HepG2 (cell line): ENCODE measurements around the gene UBR7. TPM values are rescaled to one million over a fixed set of nuclear protein-coding genes. Genes with fewer than 3 reads are reported as not detected.
A peak's percentile ranks its signal among the peaks of the same experiment; 100 is the strongest.

Source experiments
- ATAC-seq: fragments of 200-7000 bp; cut with Tn5 transposase; 3 replicates; pipeline ENCODE4 v1.9.1; 2020; ENCODE audit warnings: mild to moderate bottlenecking, moderate library complexity
- BruUV-seq: library from RNA; stranded (reverse); fragments of 400-500 nt; replicated peaks from 2 replicates; lab custom pipeline; 2021; lab: Mats Ljungman, UMichigan
- CTCF ChIA-PET: fragments of 300-600 bp; formaldehyde crosslinking; extraction: SDS; loops from one replicate; lab custom pipeline; 2021; ENCODE audit warnings: low total read pairs, inconsistent platforms, low intra/inter-chr PET ratio; lab: Yijun Ruan, JAX
- POLR2A ChIA-PET: fragments of 350-600 bp; sonication (Branson Sonifier 250); formaldehyde crosslinking; loops from one replicate; lab custom pipeline; 2020; ENCODE audit warnings: antibody characterized with exemption, inconsistent platforms; lab: Yijun Ruan, JAX
- DNase-seq: peaks from one replicate; pipeline ENCODE4 v3.0.0-alpha.2; 2015; ENCODE audit warnings: low spot score
- FAIRE-seq: peaks from 3 replicates; lab custom pipeline; 2011; peaks lifted over from hg19 to GRCh38; lab: Jason Lieb, UNC
- H2AFZ ChIP-seq: one replicate; pipeline ENCODE4 v1.6.1; 2011; ENCODE audit warnings: low read length, inconsistent platforms
- H3K27ac ChIP-seq: fragments of 300-600 bp; 3 replicates; pipeline ENCODE4 v1.8.0; 2011; ENCODE audit warnings: mixed run types, mild to moderate bottlenecking, mixed read lengths, low read length, inconsistent platforms; ENCODE audit not compliant: insufficient read depth; ENCODE audit errors: extremely low read length
- H3K27me3 ChIP-seq, 2 experiments: fragments of 200-600 bp in 1 of 2; 2 replicates in 1 of 2; 3 replicates in 1 of 2; pipeline versions ENCODE4 v1.6.0 to v1.8.0; 2011; ENCODE audit warnings: low read length in 2 of 2, mild to moderate bottlenecking in 2 of 2, moderate library complexity in 2 of 2, inconsistent platforms in 1 of 2; ENCODE audit not compliant: insufficient read depth in 2 of 2, control insufficient read depth in 1 of 2
- H3K36me3 ChIP-seq, 2 experiments: fragments of 200-600 bp in 1 of 2; replicated peaks in 1 of 2; 2 replicates in 1 of 2; 3 replicates in 1 of 2; pipeline versions ENCODE4 v1.5.1 to v1.8.0; 2011; ENCODE audit warnings: low read length in 2 of 2, inconsistent platforms in 1 of 2; ENCODE audit not compliant: insufficient read depth in 2 of 2, control insufficient read depth in 1 of 2
- H3K4me1 ChIP-seq: 2 replicates; pipeline ENCODE4 v1.5.1; 2012; ENCODE audit warnings: low read length, inconsistent platforms; ENCODE audit not compliant: insufficient read depth
- H3K4me2 ChIP-seq: 2 replicates; pipeline ENCODE4 v1.6.0; 2011; ENCODE audit warnings: low read depth, low read length, inconsistent platforms
- H3K4me3 ChIP-seq, 3 experiments: fragments of 200-600 bp in 1 of 3; sonication (generic), shearing (Covaris generic) in 1 of 3; replicated peaks in 1 of 3; 2 replicates each; pipeline ENCODE4 v1.5.1; 2011 to 2016; ENCODE audit warnings: low read length in 3 of 3, inconsistent platforms in 2 of 3, low read depth in 2 of 3, mild to moderate bottlenecking in 2 of 3, control low read depth in 1 of 3, mixed read lengths in 1 of 3; ENCODE audit not compliant: insufficient read depth in 1 of 3
- H3K79me2 ChIP-seq: one replicate; pipeline ENCODE4 v1.6.1; 2011; ENCODE audit warnings: low read length, inconsistent platforms; ENCODE audit not compliant: insufficient read depth
- H3K9ac ChIP-seq: 2 replicates; pipeline ENCODE4 v1.6.0; 2011; ENCODE audit warnings: mild to moderate bottlenecking, low read depth, low read length, inconsistent platforms; ENCODE audit not compliant: insufficient read depth
- H3K9me3 ChIP-seq: 2 replicates; pipeline ENCODE4 v1.5.1; 2012; ENCODE audit warnings: mild to moderate bottlenecking, low read length
- H4K20me1 ChIP-seq: 2 replicates; pipeline ENCODE4 v1.6.0; 2011; ENCODE audit warnings: inconsistent platforms, mild to moderate bottlenecking, low read length, moderate library complexity; ENCODE audit not compliant: insufficient read depth
- EP300 ChIP-seq, 3 experiments: sonication (generic) in 1 of 3; formaldehyde crosslinking in 1 of 3; IDR thresholded peaks; 2 replicates each; pipeline versions ENCODE4 v1.5.1 to v1.6.1; 2011 to 2020; ENCODE audit warnings: low read depth in 2 of 3, low read length in 2 of 3, borderline replicate concordance in 1 of 3, improper control_type of control experiment in 1 of 3, mild to moderate bottlenecking in 1 of 3, missing genetic modification reagents in 1 of 3, moderate library complexity in 1 of 3
- HHEX ChIP-seq: IDR thresholded peaks from 2 replicates; pipeline ENCODE4 v1.6.1; 2016; ENCODE audit warnings: control low read depth
- HMGXB4 ChIP-seq, 2 experiments: sonication (generic) in 1 of 2; formaldehyde crosslinking in 1 of 2; IDR thresholded peaks; 2 replicates each; pipeline versions ENCODE4 v1.4.0 to v1.6.1; 2018 to 2020; ENCODE audit warnings: missing genetic modification reagents in 2 of 2, borderline replicate concordance in 1 of 2, low read depth in 1 of 2, mild to moderate bottlenecking in 1 of 2, missing biosample characterization in 1 of 2
- MAFG ChIP-seq: sonication (generic); formaldehyde crosslinking; IDR thresholded peaks from 2 replicates; pipeline ENCODE4 v1.5.1; 2020; ENCODE audit warnings: mild to moderate bottlenecking, missing genetic modification reagents
- NFE2L2 ChIP-seq: fragments of 150-350 bp; IDR thresholded peaks from 2 replicates; pipeline ENCODE4 v1.6.1; 2014; ENCODE audit warnings: low read length
- NR2F6 ChIP-seq, 2 experiments: IDR thresholded peaks; 2 replicates each; pipeline ENCODE4 v1.6.1; 2016; ENCODE audit warnings: antibody characterized with exemption in 1 of 2, mild to moderate bottlenecking in 1 of 2
- PITX1 ChIP-seq: sonication (generic); formaldehyde crosslinking; IDR thresholded peaks from 2 replicates; pipeline ENCODE4 v1.5.1; 2020; ENCODE audit warnings: mild to moderate bottlenecking, missing genetic modification reagents
- RFX5 ChIP-seq: IDR thresholded peaks from 2 replicates; pipeline ENCODE4 v1.6.1; 2011; ENCODE audit warnings: low read depth, low read length, improper control_type of control experiment
- TCF7 ChIP-seq: sonication (generic); IDR thresholded peaks from 2 replicates; pipeline ENCODE4 v1.6.1; 2016; ENCODE audit warnings: antibody characterized with exemption, low read depth
- ZBTB7B ChIP-seq: sonication (generic); formaldehyde crosslinking; IDR thresholded peaks from 2 replicates; pipeline ENCODE4 v1.4.0; 2020; ENCODE audit warnings: missing genetic modification reagents
- ZFY ChIP-seq: sonication (generic); formaldehyde crosslinking; IDR thresholded peaks from 2 replicates; pipeline ENCODE4 v1.4.0; 2020; ENCODE audit warnings: missing genetic modification reagents
- ZSCAN31 ChIP-seq: sonication (generic); formaldehyde crosslinking; IDR thresholded peaks from 2 replicates; pipeline ENCODE4 v1.5.0; 2020; ENCODE audit warnings: low read depth, mild to moderate bottlenecking, missing genetic modification reagents
- WGBS: methylation state at CpG from one replicate; pipeline ENCODE4 v1.1.6; 2017; ENCODE audit warnings: low lambda C conversion rate; 5-methylcytosine and 5-hydroxymethylcytosine counted together
- in situ Hi-C: cut with HindIII; loops from 2 replicates; pipeline ENCODE4 v1.10.0; 2017; ENCODE audit warnings: low pct_unique_long_range_greater_than_20kb; ENCODE audit not compliant: extremely low pct_ligation_motif_present
- intact Hi-C: fragments of 100-400 bp; cut with micrococcal nuclease; formaldehyde crosslinking; loops from one replicate; pipeline ENCODE4 v1.10.0; 2022; ENCODE audit not compliant: unreplicated experiment
- polyA plus RNA-seq, 8 experiments: library from polyadenylated mRNA; depleted of rRNA in 3 of 8; stranded (reverse) in 7 of 8; unstranded in 1 of 8; fragments of >200 nt; fragmentation: Illumina TruSeq in 4 of 8; extraction: Trizol in 4 of 8; gene quantifications; 2 replicates each; pipeline versions ENCODE4 v1.2.1 to v1.2.3, GENCODE V29; 2011 to 2016; ENCODE audit warnings: low read depth in 4 of 8, missing spikeins in 1 of 8, mixed read lengths in 1 of 8; ENCODE audit not compliant: insufficient read depth in 1 of 8
- total RNA-seq, 5 experiments: library from RNA; depleted of rRNA; stranded (reverse); fragments of >200 nt; fragmentation: Illumina TruSeq; extraction: Trizol; gene quantifications; 2 replicates each; pipeline ENCODE4 v1.2.3, GENCODE V29; 2016; ENCODE audit warnings: low read depth in 1 of 5

UBR7 gene
- total and polyA plus RNA-seq, 2 of the 13 experiments (the other 11 are each of a cell fraction or from before 2014, with no cell fraction given): 11.0 to 19.7 TPM

DNA sequence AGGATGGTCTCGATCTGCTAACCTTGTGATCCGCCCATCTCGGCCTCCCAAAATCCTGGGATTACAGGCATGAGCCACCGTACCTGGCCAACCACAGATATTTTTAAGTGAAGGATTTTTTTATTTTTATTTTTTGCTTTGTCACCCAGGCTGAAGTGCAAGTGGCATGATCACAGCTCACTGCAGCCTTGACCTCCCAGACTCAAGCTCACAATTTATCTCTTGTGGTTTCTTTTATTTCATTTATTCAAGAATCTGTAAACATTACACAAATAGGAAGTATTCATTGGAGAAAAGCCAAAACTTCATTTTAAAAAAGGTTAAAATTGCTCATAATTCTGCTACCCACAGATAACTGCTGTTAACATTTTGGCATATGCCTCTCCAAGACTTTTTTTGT lies 35.7 kb upstream of the UBR7 start:
- Histone ChIP-seq H4K20me1 (no peaks in the 10 kb centered on the region), H3K27ac (no peak overlapping the region), H3K27me3 (no peaks in the 10 kb centered on the region), H2AFZ (no peak overlapping the region), H3K4me3 (no peak overlapping the region)
- no peak for DNase-seq
- intact Hi-C loops (loop anchor here (10.0 kb wide), 1 partner anchor 57 kb away; the partner anchor contains the start of gene ITPK1), in situ Hi-C loops (no loop called here)
- ChIA-PET POLR2A (no interaction called here), CTCF (no interaction called here)
- BruUV-seq: no TSS peak
- FAIRE-seq: no peak
- ATAC-seq: no peak
- 82% methylated on average over 4 of the region's 4 CpGs for WGBS
- TF ChIP-seq EP300 (IDR thresholded peaks at IDR 0.05; ENCODE audit: low read depth in 2 of 2, low read length in 2 of 2): peak in 1 of 2 experiments; percentile 29; a peak in 1 of 4 replicates
- TF ChIP-seq EP300 (CRISPR knock-in tag; IDR thresholded peaks at IDR 0.05; ENCODE audit: borderline replicate concordance): no peak
- peak; percentile 26; the same call in 1 of the 2 replicates for TF ChIP-seq NR2F6 (IDR thresholded peaks at IDR 0.05)
- no peak for TF ChIP-seq NR2F6 (CRISPR knock-in tag; IDR thresholded peaks at IDR 0.05)
- TF ChIP-seq ZSCAN31 (CRISPR knock-in tag): no peak
- TF ChIP-seq MAFG: no peak
- peak; percentile 50; the same call in 1 of the 2 replicates for TF ChIP-seq NFE2L2
- TF ChIP-seq TCF7: 0 out of 2 replicates have a peak, but pooled peaks have one; percentile 24
- TF ChIP-seq, all 625 proteins: peak for 4
- H3K9me3 ChIP-seq: no peaks in the 10 kb centered on the region
- no peak overlapping the region for H3K4me2 ChIP-seq
- no peaks in the 10 kb centered on the region for H3K79me2 ChIP-seq
- H3K4me1 ChIP-seq: peaks cover 82% of the 10 kb centered on the region
- no peak overlapping the region for H3K9ac ChIP-seq
- no peaks in the 10 kb centered on the region for H3K36me3 ChIP-seq

DNA sequence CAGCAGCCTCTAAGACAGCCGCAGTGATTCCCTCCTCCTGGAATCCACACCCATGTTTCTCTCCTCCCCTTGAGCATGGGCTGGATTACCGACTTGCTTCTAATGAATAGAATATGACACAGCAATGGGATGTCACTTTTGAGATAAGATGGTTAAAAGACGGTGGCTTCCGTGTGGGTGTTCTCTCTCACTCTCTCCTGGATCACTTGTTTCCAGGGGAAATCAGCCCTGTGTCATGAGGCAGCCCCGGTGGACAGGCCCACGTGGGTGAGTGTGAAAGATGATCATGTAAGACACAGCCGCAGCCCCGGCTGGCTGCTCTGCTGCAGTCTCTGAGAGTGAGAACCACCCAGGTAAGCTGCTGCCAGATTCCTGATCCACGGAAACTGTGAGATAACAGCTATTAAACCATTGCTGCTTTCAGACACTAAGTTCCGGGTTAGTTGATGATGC lies 33.1 kb upstream of the UBR7 start:
- no peaks in the 10 kb centered on the region for H3K9me3 ChIP-seq
- H3K4me2 ChIP-seq: peak overlapping the region; percentile 66
- H2AFZ ChIP-seq: peak overlapping the region; percentile 70
- no peaks in the 10 kb centered on the region for H3K79me2 ChIP-seq
- intact Hi-C loops: loop anchor here (10.0 kb wide), 1 partner anchor 59 kb away; the partner anchor contains the start of gene ITPK1
- H3K4me3 ChIP-seq: peak overlapping the region in 1 of 3 experiments; percentile 31; a peak in 1 of 6 replicates
- DNase-seq (no peak), FAIRE-seq (no peak), ATAC-seq (peak; percentile 60)
- POLR2A ChIA-PET: no interaction called here
- H3K27ac ChIP-seq: no peak overlapping the region
- no peaks in the 10 kb centered on the region for H4K20me1 ChIP-seq
- BruUV-seq: no TSS peak
- H3K36me3 ChIP-seq: no peaks in the 10 kb centered on the region
- peaks cover 79% of the 10 kb centered on the region for H3K4me1 ChIP-seq
- in situ Hi-C loops: no loop called here
- H3K9ac ChIP-seq: peak overlapping the region; percentile 23; the same call in 1 of the 2 replicates
- 7% methylated on average over 8 of the region's 10 CpGs for WGBS
- H3K27me3 ChIP-seq: no peaks in the 10 kb centered on the region
- CTCF ChIA-PET: no interaction called here
- no peak for TF ChIP-seq PITX1 (CRISPR knock-in tag)
- TF ChIP-seq ZBTB7B (CRISPR knock-in tag): no peak
- TF ChIP-seq ZFY (CRISPR knock-in tag): no peak
- TF ChIP-seq HMGXB4 (CRISPR knock-in tag; IDR thresholded peaks at IDR 0.05; ENCODE audit: borderline replicate concordance in 1 of 2, low read depth in 1 of 2): no peak
- TF ChIP-seq HHEX: no peak
- TF ChIP-seq RFX5: peak; percentile 96
